Measurements from ENCODE around the gene PIK3AP1. TPM values are rescaled to one million over a fixed set of nuclear protein-coding genes. Genes with fewer than 3 reads are reported as not detected.

Gene PIK3AP1
- total RNA-seq, 1 experiment from 2014 or later = 1.7 TPM

DNA sequence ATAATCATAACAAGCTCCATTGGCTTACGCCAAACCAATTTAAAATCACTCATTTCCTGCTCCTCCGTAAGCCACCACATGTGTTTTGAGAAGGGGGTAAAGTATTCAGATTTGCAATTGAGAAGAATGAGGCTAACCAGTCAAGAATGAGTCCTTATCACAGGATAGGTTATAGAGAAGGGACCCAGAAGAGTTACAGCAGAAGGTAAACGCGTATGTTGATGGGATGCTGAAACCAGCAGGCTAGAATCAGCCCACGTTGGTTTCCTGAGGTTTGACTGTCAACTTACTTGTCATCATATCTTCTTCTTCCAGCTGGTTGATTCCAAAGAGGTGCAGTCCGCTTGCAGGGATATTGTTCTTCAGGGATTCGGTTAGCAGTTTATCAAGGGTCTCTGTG is 69.4 kb downstream of the PIK3AP1 start:
- H3K9me2 ChIP-seq (ENCODE audit: insufficient read depth) = no peaks in the 10 kb centered on the region
- TF ChIP-seq EZH2 (IDR thresholded peaks at IDR 0.05; ENCODE audit: low read depth) = no peak
- TF ChIP-seq, protein P1, sequence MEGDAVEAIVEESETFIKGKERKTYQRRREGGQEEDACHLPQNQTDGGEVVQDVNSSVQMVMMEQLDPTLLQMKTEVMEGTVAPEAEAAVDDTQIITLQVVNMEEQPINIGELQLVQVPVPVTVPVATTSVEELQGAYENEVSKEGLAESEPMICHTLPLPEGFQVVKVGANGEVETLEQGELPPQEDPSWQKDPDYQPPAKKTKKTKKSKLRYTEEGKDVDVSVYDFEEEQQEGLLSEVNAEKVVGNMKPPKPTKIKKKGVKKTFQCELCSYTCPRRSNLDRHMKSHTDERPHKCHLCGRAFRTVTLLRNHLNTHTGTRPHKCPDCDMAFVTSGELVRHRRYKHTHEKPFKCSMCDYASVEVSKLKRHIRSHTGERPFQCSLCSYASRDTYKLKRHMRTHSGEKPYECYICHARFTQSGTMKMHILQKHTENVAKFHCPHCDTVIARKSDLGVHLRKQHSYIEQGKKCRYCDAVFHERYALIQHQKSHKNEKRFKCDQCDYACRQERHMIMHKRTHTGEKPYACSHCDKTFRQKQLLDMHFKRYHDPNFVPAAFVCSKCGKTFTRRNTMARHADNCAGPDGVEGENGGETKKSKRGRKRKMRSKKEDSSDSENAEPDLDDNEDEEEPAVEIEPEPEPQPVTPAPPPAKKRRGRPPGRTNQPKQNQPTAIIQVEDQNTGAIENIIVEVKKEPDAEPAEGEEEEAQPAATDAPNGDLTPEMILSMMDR (conservative IDR thresholded peaks at IDR 0.05) = no peak
- H2AFZ ChIP-seq = no peak overlapping the region
- ChIA-PET CTCF (no interaction called here), POLR2A (ENCODE audit: unreplicated experiment) (no interaction called here)
- H3K9me3 ChIP-seq (ENCODE audit: insufficient read depth, low read depth) = no peaks in the 10 kb centered on the region
- H3K36me3 ChIP-seq (ENCODE audit: low read depth) = no peaks in the 10 kb centered on the region
- no peak for DNase-seq
- H3K27ac ChIP-seq = no peak overlapping the region
- H3K4me2 ChIP-seq = no peak overlapping the region
- peaks cover 22% of the 10 kb centered on the region for H3K4me1 ChIP-seq (replicated peaks; ENCODE audit: insufficient read depth)
- no peaks in the 10 kb centered on the region for H3K27me3 ChIP-seq (ENCODE audit: insufficient read depth, low read depth)
- BruUV-seq (replicated peaks) = no TSS peak
- H3F3A ChIP-seq (ENCODE audit: insufficient read depth, low read depth) = peaks cover 10% of the 10 kb centered on the region; the same call in 1 of the 2 replicates
- H3K4me3 ChIP-seq = no peak overlapping the region
- no peaks in the 10 kb centered on the region for H3K79me2 ChIP-seq (ENCODE audit: low read depth)
- intact Hi-C loops (cut with micrococcal nuclease; ENCODE audit: unreplicated experiment) = no loop called here
- H4K20me1 ChIP-seq (ENCODE audit: insufficient read depth) = no peaks in the 10 kb centered on the region

DNA sequence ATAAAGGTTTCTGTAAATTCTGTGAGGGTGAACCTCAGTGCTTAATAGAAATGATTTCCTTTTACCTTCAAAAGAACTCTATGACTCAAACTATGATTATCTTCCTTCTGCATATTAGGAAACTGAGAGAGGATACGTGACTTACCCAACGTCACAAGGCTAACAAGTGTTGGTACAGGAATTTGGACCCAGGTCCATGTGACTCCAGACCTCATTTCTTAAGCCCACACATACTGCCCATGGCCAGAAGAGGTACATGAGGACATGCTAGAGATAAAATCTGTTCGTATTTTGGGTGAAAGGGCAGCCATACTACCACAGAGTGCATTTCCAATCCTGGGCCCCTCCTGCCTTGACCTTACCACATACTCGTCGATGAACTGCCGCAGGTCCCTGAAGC is 72.0 kb downstream of the PIK3AP1 start:
- no peaks in the 10 kb centered on the region for H3K9me2 ChIP-seq (ENCODE audit: insufficient read depth)
- H3K27me3 ChIP-seq (ENCODE audit: insufficient read depth, low read depth) = no peaks in the 10 kb centered on the region
- peaks cover 25% of the 10 kb centered on the region for H3K4me1 ChIP-seq (replicated peaks; ENCODE audit: insufficient read depth)
- CTCF ChIA-PET = no interaction called here
- TF ChIP-seq, protein P1 (conservative IDR thresholded peaks at IDR 0.05) = no peak
- no peak for TF ChIP-seq EZH2 (IDR thresholded peaks at IDR 0.05; ENCODE audit: low read depth)
- no peaks in the 10 kb centered on the region for H4K20me1 ChIP-seq (ENCODE audit: insufficient read depth)
- intact Hi-C loops (cut with micrococcal nuclease; ENCODE audit: unreplicated experiment) = no loop called here
- H3F3A ChIP-seq (ENCODE audit: insufficient read depth, low read depth) = peaks cover 14% of the 10 kb centered on the region; the same call in 1 of the 2 replicates
- DNase-seq = peak in 1 of 2 experiments; percentile 41
- no peaks in the 10 kb centered on the region for H3K36me3 ChIP-seq (ENCODE audit: low read depth)
- no TSS peak for BruUV-seq (replicated peaks)
- no peak overlapping the region for H3K4me3 ChIP-seq
- H3K4me2 ChIP-seq = no peak overlapping the region
- no peak overlapping the region for H2AFZ ChIP-seq
- H3K79me2 ChIP-seq (ENCODE audit: low read depth) = no peaks in the 10 kb centered on the region
- no peak overlapping the region for H3K27ac ChIP-seq
- H3K9me3 ChIP-seq (ENCODE audit: insufficient read depth, low read depth) = no peaks in the 10 kb centered on the region
- POLR2A ChIA-PET (ENCODE audit: unreplicated experiment) = no interaction called here

DNA sequence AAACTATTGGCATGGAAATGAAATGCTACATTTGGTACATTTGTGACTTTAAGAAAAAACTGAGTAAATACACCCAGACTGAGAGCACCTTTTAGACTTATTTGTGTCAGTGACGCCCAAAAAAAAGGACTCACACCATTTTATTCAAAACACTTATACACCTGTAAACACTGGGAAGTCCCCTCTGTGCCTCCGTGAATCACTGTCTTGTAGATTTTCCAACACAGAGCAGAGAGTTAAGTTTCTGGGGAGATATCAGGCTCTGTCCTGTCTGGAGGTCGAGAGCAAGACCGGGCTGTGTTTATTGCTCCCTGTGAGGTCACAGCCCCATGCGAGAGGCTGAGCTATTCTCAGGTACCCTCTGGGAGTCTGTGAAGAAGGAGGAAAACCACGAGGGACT is 72.8 kb downstream of the PIK3AP1 start:
- H3K27ac ChIP-seq = peak overlapping the region; percentile 72
- no peaks in the 10 kb centered on the region for H3K9me2 ChIP-seq (ENCODE audit: insufficient read depth)
- DNase-seq = no peak
- intact Hi-C loops (cut with micrococcal nuclease; ENCODE audit: unreplicated experiment) = no loop called here
- ChIA-PET CTCF (no interaction called here), POLR2A (ENCODE audit: unreplicated experiment) (no interaction called here)
- H4K20me1 ChIP-seq (ENCODE audit: insufficient read depth) = no peaks in the 10 kb centered on the region
- TF ChIP-seq, protein P1 (conservative IDR thresholded peaks at IDR 0.05) = no peak
- no peak for TF ChIP-seq EZH2 (IDR thresholded peaks at IDR 0.05; ENCODE audit: low read depth)
- H3K9me3 ChIP-seq (ENCODE audit: insufficient read depth, low read depth) = no peaks in the 10 kb centered on the region
- H3K4me3 ChIP-seq = no peak overlapping the region; the same call in 1 of the 2 replicates
- H2AFZ ChIP-seq = no peak overlapping the region
- H3K4me1 ChIP-seq (replicated peaks; ENCODE audit: insufficient read depth) = peaks cover 25% of the 10 kb centered on the region
- no TSS peak for BruUV-seq (replicated peaks)
- H3K4me2 ChIP-seq = peak overlapping the region; percentile 67
- no peaks in the 10 kb centered on the region for H3K79me2 ChIP-seq (ENCODE audit: low read depth)
- no peaks in the 10 kb centered on the region for H3K36me3 ChIP-seq (ENCODE audit: low read depth)
- no peaks in the 10 kb centered on the region for H3K27me3 ChIP-seq (ENCODE audit: insufficient read depth, low read depth)
- peaks cover 14% of the 10 kb centered on the region; the same call in 1 of the 2 replicates for H3F3A ChIP-seq (ENCODE audit: insufficient read depth, low read depth)
